Left forelimb (tissue), 1 donor: ENCODE data around the gene TKTL2.
A peak's percentile ranks its signal among the peaks of the same experiment; 100 is the strongest.

Experiments used
- DNase-seq: peaks from one replicate; pipeline ENCODE4 v3.0.0-alpha.2; 2018; ENCODE audit warnings: low spot score

TKTL2 gene, protein sequence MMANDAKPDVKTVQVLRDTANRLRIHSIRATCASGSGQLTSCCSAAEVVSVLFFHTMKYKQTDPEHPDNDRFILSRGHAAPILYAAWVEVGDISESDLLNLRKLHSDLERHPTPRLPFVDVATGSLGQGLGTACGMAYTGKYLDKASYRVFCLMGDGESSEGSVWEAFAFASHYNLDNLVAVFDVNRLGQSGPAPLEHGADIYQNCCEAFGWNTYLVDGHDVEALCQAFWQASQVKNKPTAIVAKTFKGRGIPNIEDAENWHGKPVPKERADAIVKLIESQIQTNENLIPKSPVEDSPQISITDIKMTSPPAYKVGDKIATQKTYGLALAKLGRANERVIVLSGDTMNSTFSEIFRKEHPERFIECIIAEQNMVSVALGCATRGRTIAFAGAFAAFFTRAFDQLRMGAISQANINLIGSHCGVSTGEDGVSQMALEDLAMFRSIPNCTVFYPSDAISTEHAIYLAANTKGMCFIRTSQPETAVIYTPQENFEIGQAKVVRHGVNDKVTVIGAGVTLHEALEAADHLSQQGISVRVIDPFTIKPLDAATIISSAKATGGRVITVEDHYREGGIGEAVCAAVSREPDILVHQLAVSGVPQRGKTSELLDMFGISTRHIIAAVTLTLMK

DNA sequence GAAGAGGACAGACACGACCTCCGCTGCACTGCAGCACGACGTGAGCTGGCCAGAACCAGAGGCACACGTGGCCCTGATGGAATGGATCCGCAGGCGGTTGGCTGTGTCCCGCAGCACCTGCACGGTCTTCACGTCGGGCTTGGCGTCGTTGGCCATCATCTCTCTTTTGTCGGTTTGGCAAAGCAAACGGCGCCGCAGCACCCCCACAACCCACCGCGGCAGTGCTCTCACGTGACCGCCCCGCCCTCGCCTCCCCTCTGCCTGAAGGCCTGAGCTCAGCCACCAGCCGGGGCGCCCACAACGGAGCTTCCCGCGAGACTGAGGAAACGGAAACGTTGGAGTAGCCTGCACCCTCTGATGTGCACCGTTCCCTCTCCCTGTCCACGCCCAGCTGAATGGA lies at the start of gene TKTL2:
TSS of gene TKTL2 (minus strand) at position 179 of the 400 bp plus-strand sequence. CDS start at position 159, 20 bp downstream.
- no peak for DNase-seq

DNA sequence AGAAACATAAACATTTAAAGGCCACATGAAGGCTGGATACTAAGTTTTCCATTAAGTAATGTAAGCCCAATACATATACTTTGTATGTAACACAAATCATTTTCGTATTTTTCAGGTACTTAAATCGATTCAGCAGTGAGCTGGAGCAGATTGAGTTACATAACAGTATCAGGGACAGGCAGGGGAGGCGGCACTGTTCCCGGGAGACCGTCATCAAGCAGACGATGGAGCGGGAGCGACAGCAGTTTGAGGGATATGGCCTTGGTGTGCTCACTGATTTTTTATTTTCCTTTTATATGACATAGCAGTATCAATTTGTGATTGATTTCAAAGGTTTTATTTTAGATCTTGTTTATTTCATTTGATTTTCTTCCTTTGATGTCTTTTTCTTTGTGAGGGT lies 41.6 kb upstream of the TKTL2 start:
- no peak for DNase-seq

DNA sequence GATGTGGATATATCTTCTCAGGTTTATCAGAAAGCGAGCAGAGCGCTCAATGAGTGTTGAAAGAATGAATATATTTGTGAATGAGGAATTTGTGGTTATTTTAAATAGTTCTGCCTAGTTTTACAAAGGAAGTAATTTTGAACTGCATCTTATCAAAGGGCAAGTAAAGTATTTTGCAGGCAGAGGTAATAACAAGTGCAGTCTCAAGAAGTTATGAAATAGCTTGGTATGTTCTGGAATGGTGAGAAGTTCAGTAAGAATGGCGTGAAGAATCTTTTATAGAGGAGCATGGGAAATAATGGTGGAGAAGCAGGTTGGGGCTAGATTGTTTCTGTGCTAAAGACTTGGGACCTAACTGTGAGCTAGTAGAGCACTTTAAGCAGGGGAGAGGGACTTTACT lies 31.8 kb upstream of the TKTL2 start:
- DNase-seq = no peak

DNA sequence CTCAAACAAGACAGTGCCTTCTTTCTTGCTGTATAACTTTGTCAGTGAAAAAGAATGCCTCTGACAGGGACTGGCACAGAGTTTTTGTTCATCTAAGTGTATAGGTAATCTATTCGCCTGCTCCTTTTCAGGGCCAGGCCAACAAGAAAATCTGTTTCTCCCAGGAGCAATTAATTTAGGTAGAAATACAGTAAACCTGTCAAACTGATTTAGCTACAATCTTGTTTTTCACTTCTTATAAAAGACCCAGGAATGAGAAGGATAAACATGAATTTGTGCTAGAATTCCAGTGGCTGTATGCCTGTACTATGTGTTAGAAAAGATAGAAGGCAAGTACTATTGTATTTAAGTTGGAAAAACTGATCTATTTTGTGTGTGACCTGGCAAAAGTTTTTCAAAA lies 27.0 kb upstream of the TKTL2 start:
- no peak for DNase-seq

DNA sequence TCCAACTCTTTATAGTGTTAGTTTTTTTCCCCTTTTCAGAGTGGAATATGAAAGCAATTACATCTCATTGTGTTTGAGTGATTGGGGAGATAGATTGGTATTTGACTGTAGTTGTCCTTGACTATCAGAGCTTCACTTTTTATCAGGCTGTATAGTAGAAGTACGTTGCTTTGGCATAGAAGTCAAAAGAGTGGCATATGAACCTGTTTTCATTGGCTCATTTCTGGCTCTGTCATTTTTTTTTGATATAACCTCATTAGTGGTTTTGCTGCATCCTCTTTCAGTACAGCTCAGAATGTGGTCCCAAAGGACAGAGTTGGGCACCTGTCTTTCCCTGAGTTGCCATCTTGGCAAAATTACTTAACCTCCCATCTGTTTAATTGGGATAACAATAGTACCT lies 22.3 kb upstream of the TKTL2 start:
- no peak for DNase-seq

DNA sequence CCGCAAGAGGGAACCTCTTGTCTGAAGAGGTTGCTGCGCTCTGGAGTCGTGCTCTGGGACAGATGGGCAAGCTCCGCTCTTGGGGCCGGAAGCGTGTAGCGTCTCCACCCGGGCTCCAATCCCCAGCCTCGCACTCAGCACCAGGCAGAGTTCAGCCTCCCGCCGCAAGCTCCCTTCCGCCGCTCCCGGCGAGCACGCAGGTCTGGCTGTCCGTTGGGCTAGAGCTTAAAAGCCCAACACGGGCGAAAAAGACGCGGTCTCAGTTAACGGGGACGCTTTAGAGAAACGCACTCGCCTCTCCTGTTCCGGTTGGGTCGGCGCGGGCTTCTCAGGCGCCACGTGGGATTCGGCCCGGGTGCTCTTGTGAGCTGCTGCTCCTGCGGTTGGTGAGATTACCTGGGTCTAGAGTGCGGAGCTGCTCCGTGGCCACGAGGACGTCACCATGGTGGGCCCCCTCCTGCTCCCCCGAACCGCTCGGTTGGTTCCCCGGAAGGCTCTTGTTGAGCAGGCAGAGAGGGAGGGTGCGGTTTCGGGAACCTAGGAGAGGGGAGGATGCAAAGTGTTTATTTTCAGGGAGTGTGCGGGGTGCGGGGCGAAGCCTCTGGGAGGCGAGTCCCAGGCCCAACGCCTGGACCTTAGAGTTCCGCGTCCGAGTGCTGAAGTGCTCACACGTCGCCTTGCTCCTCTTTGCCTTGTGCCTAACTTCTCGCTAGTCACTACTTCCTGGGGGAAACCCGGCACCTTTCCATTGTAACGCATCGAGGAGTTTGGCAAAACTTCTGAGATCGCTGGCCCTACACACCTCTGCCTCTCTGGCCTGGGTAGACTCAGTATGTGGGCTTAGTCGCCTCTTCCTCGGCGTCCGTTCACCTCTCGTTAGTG lies 21.0 kb upstream of the TKTL2 start, which contains the start of gene TMA16:
TSS of gene TMA16 (plus strand) at position 331 of the 882 bp plus-strand sequence. CDS start at position 443, 112 bp downstream.
- peak; percentile 91 for DNase-seq

DNA sequence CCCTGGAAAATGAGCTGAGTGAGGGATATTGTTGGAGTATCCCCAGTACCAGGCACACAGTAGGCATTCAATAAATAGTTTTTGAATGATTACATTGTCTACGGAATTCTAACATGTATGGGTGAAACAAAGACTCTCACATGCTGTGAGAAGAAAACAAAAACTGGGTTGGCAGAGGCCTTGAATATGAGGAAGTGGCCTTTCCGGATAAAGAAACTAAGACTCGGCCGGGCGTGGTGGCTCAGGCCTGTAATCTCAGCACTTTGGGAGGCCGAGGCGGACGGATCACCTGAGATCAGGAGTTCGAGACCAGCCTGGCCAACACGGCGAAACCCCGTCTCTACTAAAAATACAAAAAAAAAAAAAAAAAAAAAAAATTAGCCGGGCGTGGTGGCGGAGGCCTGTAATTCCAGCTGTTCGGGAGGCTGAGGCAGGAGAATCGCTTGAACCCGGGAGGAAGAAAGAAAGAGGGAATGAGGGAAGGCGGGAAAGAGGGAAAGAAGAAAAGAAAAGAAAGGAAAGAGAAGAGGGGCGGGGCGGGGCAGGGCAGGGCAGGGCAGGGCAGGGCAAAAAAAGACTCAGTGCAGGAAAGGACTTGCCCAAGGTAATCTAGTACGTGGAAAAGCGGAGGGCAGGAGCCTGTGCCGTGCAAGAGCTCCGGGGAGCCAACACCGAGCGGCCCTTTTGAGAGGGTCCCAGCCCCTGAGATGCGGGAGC lies 20.2 kb upstream of the TKTL2 start:
- no peak for DNase-seq

DNA sequence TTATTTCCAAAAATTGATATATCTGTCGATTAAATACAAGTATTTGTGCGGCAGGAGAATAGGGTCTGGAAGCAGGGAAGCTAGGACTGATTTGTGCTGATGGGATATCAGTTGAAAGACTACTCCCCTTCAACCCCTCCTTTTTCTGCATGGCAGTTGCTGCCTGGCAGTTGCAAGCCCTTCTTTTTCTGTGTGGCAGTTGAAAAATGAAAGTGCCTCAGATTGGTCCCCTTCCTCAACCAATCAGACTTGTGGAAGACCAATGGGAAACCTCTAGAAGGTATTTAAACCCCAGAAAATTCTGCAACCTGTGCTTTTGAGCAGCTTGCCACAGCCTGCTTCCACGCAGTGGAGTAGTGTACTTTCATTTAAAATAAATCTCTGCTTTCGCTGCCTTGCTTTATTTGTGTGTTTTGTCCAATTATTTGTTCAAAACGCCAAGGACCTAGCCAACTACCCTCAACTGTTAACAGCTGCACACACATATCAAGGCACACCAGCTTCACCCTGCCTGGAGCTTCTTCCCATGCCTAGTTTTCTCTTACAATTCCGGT lies 19.5 kb upstream of the TKTL2 start:
- no peak for DNase-seq

DNA sequence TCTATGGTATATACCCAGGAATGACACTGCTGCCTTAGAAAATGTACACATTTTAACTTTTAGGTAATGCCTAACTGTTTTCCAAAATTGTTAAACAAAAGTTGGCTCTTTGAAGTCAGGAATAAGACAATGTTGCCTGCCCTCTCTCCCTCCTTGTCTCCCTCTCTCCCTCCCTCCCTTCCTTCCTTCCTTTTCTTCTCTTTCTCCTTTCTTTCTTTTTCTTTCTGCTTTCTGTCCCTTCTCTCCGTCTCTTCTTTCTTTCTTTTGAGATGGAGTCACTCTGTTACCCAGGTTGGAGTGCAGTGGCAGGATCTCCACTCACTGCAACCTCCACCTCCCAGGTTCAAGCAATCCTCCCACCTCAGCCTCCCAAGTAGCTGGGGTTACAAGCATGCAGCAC lies 16.4 kb upstream of the TKTL2 start:
- DNase-seq = no peak

DNA sequence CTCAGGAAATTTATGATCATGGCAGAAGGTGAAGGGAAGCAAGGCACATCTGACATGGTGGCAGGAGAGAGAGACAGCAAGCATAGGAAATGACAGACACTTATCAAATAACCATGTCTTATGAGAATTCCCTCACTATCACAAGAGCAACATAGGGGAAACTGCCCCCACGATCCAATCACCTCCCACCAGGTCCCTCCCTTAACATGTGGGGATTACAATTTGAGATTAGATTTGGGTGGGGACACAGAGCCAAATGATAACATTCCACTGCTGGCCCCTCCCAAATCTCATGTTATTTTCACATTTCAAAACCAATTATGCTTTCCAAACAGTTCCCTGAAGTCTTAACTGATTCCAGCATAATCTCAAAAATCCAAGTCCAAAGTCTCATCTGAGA lies 12.8 kb upstream of the TKTL2 start:
- no peak for DNase-seq

DNA sequence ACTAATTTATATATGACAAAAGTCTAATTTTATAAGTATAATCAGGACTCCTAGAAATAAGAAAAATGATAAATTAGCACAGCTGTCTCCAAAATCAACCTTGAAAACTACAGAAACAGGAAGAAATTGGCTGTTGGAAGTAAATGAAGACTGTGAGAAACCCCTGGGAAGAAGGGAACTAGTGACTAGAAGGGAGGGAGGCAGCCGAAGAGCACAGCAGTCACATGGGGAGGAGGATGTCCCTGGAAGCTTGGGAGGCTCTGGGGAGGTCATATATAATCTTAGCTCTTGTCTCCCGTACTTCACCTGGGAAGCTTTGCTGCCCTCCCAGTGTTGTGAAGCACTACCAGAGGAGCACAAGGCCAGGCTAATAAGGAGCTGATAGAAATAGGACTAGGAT lies 12.0 kb upstream of the TKTL2 start:
- no peak for DNase-seq

DNA sequence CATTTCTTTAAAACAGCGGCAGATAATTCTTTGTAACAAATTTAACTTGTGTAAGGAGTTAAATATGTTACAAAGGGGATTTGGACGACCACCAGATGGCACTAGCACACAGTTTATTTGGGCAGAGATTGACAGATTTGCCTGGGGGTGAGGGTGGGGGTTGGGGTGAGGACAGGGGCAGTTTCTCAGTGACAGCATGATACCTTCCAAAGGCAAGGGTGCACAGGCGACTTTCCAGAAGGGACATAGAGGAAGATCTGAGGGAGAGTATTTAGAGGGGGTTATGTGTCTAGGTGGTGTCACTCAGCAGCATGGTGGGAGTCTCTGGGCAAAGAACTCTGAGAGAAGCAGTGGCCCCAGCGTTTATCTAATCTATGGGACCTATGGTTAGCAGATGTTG lies 11.4 kb upstream of the TKTL2 start:
- no peak for DNase-seq

DNA sequence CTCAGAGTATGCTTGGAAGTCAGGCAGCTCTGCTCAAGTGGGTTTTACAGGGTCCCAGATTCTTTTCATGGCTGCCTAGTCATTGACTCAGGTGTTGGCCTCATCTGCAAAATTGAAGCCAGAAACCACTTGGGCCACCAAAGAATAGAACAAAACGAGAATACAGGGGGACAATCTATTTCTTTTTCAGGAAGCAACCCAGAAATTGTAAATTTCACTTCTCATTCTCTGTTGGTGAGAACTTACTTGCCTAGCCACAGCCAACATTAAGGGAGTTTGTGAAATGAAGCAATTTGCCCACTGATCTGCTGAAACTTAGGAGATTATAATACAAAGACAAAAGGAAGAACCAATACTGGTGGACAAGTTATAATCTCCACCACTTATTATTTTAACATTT lies 8.6 kb upstream of the TKTL2 start:
- DNase-seq = no peak

DNA sequence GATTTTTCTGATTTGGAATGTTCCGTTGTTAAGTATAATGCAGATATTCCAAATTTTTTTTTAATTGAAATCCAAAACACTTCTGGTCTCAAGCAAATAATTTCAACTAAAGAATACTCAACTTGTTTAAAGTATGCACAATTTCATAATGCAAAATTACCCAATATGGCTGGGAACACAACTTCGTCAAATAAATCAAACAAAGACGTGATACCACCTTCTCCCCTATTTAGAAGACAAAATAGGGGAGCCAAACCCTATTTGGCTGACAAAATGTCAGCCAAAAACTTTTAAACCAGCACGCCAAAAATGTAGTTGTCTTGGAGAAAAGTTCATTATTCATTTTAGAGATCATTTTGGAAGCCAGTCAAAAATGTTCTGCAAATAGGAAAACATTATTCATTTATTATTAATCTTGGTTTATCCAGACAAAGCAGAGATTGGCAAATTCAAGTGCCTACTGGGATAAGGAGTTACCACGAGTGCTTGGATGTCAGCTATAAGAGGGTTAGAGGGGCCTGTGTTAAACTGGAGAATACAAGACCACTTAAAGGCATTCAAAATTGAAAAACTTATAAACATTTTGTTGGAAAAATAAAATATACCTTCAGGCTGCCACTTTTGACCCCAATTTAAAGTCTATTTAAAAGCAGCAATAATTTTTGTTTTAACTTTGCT lies 3.3 kb upstream of the TKTL2 start:
- no peak for DNase-seq

DNA sequence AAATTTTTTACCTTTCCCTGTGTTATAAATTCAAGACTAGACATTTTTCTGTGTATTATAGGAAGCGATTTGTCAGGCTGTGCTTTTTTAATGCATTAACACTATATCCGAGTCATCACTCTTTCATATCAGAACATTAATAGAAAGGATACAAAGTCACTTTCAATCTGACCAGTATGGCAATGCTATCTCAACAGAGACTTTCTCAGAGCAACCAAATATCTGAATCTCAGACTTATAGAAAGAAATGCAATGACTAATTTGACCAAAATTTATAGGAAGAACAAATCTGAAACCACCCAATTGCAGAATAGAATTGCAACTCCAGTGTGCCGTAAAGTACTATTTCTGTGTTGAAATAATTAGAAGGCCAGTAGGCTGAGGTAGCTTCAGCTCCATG lies 473 bp upstream of the TKTL2 start:
- DNase-seq = no peak

DNA sequence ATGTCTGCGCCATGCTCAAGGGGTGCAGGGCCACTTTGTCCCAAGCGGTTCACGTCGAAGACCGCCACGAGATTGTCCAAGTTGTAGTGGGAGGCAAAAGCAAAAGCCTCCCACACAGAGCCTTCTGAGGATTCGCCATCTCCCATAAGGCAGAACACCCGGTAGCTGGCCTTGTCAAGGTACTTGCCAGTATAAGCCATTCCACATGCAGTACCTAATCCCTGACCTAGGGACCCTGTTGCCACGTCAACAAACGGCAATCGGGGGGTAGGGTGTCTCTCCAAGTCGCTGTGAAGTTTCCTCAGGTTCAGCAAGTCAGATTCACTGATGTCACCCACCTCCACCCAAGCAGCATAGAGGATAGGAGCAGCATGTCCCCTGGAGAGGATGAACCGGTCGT lies 424 bp downstream of the TKTL2 start:
- DNase-seq = no peak

DNA sequence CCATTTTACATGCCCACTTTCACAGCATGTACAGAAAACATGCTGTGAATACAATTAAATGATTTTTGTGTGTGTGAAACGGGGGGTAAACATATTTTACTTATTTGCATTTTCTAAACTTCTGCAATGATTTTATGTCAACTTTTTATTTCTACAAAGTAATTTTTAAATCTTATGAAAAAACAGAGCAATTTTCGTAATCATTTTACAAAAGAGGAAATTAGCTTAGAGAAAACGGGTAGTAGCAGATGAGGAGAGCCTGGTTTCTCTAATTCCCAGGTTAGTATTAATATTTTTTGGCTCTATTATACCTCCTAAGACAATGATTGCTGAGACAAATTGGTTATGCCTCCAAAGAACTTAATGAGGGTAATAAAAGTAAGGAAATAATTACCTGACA lies 3.2 kb downstream of the TKTL2 start:
- no peak for DNase-seq

DNA sequence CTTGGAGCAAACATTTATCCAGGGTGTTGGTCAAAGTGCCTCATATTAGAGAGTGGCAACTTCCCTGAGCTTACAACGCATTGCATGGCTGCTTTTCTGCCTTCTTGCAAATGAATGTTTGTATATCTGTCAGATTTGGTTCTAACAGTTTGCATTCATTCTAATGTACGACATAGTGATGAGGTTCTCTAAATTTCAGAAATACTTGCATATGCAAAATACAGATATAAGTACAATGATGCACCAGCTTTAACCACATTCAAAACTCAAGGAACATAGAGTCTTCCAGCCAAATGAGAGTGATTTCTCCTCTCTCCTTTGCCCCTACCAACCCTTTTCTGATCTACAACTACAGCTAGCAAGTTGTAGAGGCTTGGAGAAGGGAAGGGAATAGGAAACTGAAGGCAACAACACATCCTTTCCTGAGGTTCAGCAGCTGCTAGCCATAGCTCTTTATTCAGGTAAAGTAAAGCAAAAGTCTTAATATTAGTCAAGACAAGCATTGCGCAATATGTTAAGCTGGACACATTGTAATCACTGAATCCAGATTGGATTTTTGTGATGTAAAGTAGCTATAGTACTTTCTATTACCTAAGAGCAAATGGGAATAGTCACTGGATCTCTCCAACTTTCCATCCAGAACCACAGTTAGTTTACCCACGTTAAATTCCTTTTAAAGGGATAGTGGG lies 6.3 kb downstream of the TKTL2 start:
- no peak for DNase-seq

DNA sequence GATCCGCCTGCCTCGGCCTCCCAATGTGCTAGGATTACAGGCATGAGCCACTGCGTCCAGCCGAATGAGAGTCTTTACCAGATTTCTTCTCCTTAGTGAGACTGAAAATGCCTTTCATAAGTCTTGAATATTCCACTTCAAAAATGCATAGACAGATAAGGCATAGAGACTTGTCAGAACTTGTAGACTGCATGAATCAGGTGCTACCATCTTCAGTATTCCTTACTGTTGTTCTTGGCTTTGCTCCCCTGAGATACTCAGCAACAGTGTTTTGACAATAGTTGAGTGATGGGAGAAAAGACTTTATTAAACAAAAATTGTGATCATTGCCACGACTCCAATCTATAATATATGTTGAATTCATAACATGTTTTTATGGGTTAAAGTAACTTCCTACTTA lies 11.0 kb downstream of the TKTL2 start:
- DNase-seq = no peak

DNA sequence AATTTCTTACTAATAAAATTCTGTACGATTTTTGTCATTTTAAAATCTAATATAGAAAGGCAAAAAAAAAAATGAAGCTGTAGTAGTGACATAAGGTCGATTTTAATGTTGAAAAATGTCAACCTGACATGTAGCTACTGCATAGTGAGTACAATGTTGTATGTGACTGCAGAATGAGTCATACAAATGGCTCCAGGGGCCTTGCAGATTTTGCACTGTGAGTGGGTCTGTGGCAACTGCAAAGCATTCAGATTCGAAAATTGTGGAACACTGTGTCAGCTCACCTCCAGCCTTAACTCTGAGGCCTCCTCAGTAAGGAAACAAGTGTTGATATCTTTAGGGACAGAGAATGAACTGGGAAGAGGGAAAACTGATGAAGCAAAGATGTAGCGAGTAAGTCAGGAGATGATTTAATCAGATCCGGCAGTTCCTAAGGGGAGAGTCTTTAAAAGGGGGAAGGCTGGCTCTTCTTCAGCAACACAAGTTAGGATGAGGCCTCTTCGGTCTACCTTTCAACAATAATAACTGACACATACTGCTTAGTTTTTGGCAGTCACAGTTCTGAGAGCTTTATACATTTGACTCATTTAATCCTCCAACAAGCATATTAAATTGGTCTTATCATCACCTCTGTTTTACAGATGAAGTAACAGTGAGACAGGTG lies 24.9 kb downstream of the TKTL2 start:
- DNase-seq = no peak
